ENCODE results near the gene TTLL5.
A peak's percentile ranks its signal among the peaks of the same experiment; 100 is the strongest.
"Not testable (repeated sequence)": the region's sequence is repeated elsewhere in the genome, so short reads cannot be mapped to it uniquely, and the experiment has no call there.

TTLL5 gene

DNA sequence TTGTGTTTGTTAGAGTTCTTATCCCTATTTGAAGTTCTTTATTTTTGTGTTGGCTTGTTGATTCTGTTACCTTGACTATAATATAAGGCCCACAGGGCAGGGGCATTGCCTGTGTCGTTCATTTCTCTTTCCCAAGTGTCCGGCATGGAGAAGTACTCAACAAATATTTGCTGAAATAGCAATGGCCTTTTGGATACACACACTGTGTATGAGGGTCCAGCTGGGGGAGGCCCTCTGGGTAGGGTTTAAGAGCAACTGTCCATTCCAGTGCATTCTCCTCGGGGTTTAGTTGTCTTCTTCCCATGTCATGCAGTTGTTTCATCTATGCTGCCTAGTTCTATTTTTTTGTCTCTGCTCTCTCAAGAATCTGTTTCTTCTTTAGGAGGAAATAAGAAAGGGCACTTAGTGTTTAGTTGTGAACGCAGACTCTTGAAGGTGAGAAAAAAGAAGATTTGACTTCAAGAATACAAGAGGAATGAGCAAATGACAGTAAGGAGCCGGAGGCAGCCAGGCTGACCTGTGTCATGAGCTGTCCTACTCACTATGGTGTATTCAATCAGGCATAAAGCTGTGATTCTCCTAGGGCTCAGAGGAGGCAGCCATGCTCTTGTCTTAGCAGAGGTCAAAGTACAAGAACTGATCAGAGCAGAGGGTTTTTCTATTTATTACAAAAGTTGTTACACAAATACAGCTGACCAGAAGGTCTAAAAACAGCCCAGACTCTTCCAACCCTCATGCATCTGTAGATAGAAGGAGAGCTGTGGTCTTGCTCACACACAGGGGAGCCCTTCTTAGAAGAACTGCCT, 10.6 kb upstream of the TTLL5 start:
- DNase-seq: no peak

DNA sequence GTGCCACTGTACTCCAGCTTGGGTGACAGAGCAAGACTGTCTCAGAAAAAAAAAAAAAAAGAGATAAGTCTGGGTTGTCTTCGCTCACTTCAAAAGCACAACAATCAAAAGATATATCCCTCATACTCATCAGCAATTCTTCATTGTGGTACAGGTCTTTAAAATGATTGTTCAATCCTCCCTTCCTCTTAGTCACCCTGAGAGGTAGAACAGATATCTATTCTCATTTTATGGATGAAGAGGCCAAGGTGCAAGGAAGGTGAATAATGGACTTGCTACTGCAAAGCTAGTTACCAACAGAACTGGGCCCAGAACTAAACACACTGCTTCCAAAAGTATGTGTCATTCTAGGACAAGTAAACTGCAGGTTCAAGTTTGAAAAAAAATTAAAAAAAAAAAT, 7.5 kb upstream of the TTLL5 start:
- no peak for DNase-seq

DNA sequence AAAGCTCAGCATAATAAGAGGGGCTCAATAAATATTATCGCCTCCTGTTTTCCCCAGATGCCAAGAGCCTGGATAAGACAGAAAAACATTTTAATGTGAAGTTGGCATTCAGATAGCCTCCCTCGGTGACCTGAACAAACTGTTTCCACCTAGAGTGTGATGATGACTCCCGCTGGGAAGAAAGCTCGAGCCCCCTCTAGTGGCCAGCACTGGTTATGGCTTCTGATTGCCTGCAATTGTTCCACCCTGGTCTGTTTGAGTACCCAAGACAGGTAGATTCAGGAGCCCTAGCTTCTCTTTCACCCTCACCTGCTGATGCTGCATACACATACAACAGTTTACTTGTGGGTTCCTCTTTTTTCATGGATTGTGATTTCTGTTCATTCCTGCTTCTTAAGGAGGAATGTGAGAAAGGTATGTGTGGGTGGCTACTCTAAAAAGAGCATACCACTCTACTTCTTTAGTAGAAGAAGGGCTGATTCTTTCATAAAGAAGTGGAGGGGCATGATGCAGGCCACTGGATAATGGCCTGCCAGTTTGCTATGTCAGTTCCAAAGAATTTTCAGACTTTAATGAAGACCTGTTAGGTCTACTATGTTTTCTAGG, 6.8 kb upstream of the TTLL5 start:
- DNase-seq: no peak

DNA sequence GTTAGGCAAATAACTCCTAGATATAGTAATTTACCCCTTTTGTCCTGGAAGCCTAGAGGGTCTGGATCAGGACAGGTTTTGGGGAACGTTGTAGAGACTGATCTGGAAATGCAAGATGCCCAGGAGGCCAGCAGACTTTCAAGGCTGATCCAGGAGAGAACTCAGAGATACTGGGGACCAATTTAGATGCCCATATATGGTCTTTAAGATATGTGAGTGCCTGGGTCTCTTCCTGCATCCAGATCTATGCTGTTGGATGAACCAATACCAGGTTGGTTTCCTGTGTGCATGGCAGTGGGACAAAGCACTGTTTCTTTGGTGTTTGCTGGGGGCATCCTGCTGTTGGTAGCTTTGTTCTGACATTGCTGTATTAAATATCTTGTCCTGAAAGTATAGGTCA, 5.8 kb upstream of the TTLL5 start:
- DNase-seq: no peak

- no peak for DNase-seq
Measured at GRCh38 chr14:75657331-75657730, 3.7 kb upstream of the TTLL5 start.

GRCh38 chr14:75658957-75659356, 2.1 kb upstream of the TTLL5 start:
- no peak for DNase-seq

GRCh38 chr14:75660238-75660629, 812 bp upstream of the TTLL5 start:
- DNase-seq: no peak

- peak; percentile 53 for DNase-seq
Measured at GRCh38 chr14:75661499-75661814, 411 bp downstream of the TTLL5 start.

DNA sequence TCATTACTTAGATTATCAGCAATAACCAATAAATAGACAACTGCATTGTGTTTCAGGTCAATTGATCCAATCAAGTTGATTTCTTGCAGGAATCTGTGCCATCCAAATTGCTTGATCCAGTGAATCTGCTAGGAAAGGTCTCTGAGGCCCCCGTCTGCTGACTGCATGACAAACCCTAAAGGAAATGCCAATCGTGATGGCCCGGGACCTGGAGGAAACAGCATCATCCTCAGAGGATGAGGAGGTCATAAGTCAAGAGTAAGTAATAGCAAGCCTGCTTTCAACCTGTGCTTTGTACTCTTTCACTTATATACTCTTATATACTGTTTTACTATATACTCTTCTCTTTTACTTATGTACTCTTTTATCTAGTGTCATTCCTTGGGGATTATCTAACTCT, 1.9 kb downstream of the TTLL5 start:
- no peak for DNase-seq

- DNase-seq: no peak
Measured at GRCh38 chr14:75667099-75667765, 6.2 kb downstream of the TTLL5 start.

GRCh38 chr14:75672605-75673192, 11.7 kb downstream of the TTLL5 start:
- no peak for DNase-seq

- DNase-seq: no peak
Measured at GRCh38 chr14:75673345-75674035, 12.4 kb downstream of the TTLL5 start.

GRCh38 chr14:75675265-75675960, 14.4 kb downstream of the TTLL5 start:
- DNase-seq: no peak

DNA sequence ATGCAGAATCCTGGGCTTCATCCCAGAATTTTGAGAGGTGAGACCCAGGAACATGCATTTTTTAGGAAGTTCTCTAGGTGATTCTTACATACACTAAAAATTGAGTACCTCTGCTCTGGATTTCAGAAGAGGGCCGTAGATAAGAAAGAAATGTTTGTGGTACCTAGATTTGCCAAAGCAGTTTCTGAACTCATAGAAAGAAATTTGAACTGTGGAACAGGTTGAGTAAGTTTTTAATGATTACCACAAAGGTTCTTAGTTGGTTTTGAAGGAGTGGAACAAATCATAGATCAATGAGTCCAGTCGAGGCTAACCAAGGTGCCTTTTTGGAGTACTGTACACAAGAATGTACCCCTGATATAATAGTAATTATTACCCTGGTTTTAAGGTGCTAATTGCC, 24.9 kb downstream of the TTLL5 start:
- no peak for DNase-seq

DNA sequence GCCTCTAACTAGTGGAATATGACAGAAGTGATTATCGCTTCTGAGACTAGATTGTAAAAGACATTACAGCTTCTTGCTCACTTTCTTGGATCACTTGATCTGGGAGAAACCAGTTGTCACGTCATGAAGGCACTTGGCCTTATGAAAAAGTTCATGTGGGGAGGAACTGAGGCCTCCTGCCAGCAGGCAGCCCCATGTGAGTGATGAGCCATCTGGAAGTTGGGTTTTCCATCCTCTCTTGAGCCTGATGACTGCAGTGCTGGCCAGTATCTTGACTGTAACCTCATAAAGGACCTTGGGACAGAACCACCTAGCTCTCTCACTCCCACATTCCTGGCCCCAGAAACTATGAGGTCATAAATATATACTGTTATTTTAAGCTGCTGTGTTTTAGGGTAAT, 28.0 kb downstream of the TTLL5 start:
- DNase-seq: no peak

- DNase-seq: no peak
Measured at GRCh38 chr14:75690010-75690409, 29.0 kb downstream of the TTLL5 start.

- not testable (repeated sequence) for DNase-seq
Measured at GRCh38 chr14:75695025-75695424, 34.0 kb downstream of the TTLL5 start.

DNA sequence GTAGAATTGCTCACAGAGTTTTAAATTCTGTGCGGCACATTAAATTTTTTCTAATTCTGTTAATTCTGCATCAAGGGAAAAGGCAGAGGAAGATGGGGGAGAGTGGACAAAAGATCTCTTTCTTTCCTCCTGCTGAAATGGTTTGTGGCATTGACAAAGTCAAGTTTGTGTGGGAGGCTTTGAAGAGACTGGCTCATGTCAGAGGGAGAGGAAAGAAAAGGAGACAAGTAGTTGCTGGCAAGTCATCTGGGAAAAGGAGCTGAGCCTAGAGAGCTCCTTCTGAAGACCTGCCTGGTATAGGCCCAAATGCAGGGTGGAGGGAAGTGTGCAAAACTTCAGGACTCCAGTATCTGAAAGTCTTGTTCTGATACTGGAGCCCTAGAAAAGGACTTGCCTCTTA, 36.3 kb downstream of the TTLL5 start:
- no peak for DNase-seq

DNA sequence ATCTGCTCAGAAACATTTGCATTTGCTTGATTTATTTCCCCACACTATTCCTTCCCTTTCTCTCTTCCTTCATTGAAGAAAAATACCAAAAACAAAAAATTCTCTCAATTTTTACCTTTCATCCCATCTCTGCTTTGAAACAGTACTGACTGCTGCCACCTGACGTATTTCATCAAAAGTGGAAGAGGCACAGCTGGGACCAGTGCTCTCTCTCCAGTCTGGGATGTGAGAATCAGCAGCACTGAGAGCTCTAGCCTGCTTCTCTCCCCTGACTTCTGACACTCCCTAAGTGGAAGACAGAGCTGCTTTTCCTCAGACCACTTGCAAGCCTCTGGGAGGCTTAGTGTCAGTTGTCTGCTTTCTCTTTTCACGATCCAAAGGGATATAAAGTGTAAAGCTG, 36.9 kb downstream of the TTLL5 start:
- DNase-seq: no peak

DNA sequence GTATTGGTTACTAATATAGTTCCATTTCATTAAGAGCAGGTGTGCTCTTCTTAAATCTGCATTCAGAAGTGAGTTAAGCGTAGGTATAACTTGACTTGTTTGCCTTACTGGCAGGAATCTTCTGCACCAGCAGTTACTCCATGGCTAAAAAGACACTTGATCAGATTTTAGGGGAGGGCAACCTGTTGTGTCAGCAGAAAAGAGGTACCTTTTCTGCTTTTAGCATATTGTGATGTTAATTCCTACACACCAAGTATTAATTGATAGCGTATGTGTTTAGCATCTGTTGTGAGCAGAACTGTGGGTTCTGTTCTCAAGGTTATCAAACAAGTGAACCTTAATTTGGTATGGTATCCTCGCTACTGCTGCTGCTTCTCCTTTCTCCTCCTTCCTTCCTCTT, 38.3 kb downstream of the TTLL5 start:
- no peak for DNase-seq

DNA sequence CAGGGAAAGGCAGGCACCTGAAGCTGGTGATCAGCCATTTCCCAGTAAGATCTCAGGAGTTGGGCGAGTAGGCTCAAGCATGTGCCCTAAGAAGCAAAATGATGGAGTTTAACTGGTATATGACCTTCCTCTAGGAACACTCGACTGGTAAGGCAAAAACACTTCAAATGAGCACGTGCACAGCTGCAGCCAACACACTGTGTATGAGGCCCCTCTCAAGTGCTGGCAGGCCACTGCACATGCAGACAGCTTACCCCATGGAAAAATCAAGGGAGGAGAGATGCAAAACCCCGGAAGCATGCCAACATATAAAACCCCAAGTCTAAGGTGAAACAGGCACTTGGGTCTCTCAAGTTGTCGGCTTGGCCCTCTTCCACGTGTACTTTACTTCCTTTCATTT, 39.2 kb downstream of the TTLL5 start:
- no peak for DNase-seq

- no peak for DNase-seq
Measured at GRCh38 chr14:75702122-75702521, 41.1 kb downstream of the TTLL5 start.

All from NCI-H524 treated with DMSO at 0.1 percent for 48 hours (cell line).